ENCODE data around the gene NFKBIL1. TPM values are rescaled to one million over a fixed set of nuclear protein-coding genes. Genes with fewer than 3 reads are reported as not detected.

NFKBIL1 gene
- total and polyA plus RNA-seq, 10 of the 15 experiments (the other 5 are each of a cell fraction or from before 2014, with no cell fraction given), result 0.19 to 15.1 (median 7.0) TPM

GRCh38 chr6:31577579-31577966 lies 30.2 kb downstream of the NFKBIL1 start:
- Histone ChIP-seq H3K79me2 (ENCODE audit: control insufficient read depth, insufficient read depth, low read length) (peaks cover 87% of the 10 kb centered on the region), H3K4me2 (ENCODE audit: control insufficient read depth, insufficient read depth) (peak overlapping the region; percentile 84), H3K9ac (ENCODE audit: control insufficient read depth, insufficient read depth, low read length) (peak overlapping the region; percentile 82), H3K27me3 (replicated peaks in 1 of 2; ENCODE audit: control insufficient read depth in 2 of 2, insufficient read depth in 2 of 2, low read length in 1 of 2) (no peaks in the 10 kb centered on the region), H3K4me3 (peak overlapping the region; percentile 91), H4K20me1 (ENCODE audit: control insufficient read depth, insufficient read depth) (no peaks in the 10 kb centered on the region), H3K4me1 (ENCODE audit: control insufficient read depth, insufficient read depth, low read length) (peaks cover 50% of the 10 kb centered on the region), H2AFZ (ENCODE audit: control insufficient read depth, low read depth, low read length) (no peak overlapping the region), H3K9me3 (replicated peaks; ENCODE audit: control insufficient read depth, insufficient read depth, low read length) (no peaks in the 10 kb centered on the region), H3K27ac (ENCODE audit: control insufficient read depth, insufficient read depth) (peak overlapping the region; percentile 96), H3K36me3 (ENCODE audit: control insufficient read depth in 2 of 2, insufficient read depth in 2 of 2, low read length in 1 of 2) (peaks cover 0 to 7% of the 10 kb centered on the region in 2 experiments; a peak in 2 of 4 replicates)
- ChIA-PET RAD21 (ENCODE audit: unreplicated experiment) (interaction anchor here (1.0 to 17.5 kb wide), 9 partner anchors 8 to 253 kb away, joined by 3 to 620 read pairs (median 7); partner anchors contain the start of genes ATP6V1G2, DDX39B, LST1 and NCR3), POLR2A (interaction anchor here (1.0 to 17.1 kb wide), 8 partner anchors 7 to 229 kb away, joined by 3 to 282 read pairs (median 90); partner anchors contain the start of genes ATP6V1G2, DDX39B, LSM2 and LST1), CTCF (interaction anchor here (1.3 to 31.0 kb wide), 3 partner anchors 15 to 45 kb away, joined by 3 to 2098 read pairs (median 789); partner anchors contain the start of genes ATP6V1G2, DDX39B, LST1 and LTA), SMC1A (ENCODE audit: uncharacterized antibody, unreplicated experiment) (interaction anchor here (5.1 to 45.5 kb wide), 3 partner anchors 7 to 23 kb away, joined by 56 to 1989 read pairs (median 523); partner anchors contain the start of genes ATP6V1G2, DDX39B, LST1 and LTA)
- BruUV-seq (replicated peaks), result no TSS peak
- ATAC-seq (no peak), DNase-seq (ENCODE audit: low read depth, low spot score) (no peak), FAIRE-seq (no peak)
- TF ChIP-seq PRDM15 (CRISPR knock-in tag; IDR thresholded peaks at IDR 0.05), result no peak
- 0 out of 2 replicates have a peak, but pooled peaks have one; percentile 7 for TF ChIP-seq POLR2AphosphoS2 (IDR thresholded peaks at IDR 0.05; ENCODE audit: low read depth, low read length)
- no peak for TF ChIP-seq CHD2 (IDR thresholded peaks at IDR 0.05; ENCODE audit: borderline replicate concordance, low read depth, low read length)
- no peak for TF ChIP-seq JUNB (IDR thresholded peaks at IDR 0.05)
- no peak for TF ChIP-seq ZZZ3 (IDR thresholded peaks at IDR 0.05; ENCODE audit: control insufficient read depth, insufficient read length, low read depth)
- no peak for TF ChIP-seq RELA (IDR thresholded peaks at IDR 0.05; ENCODE audit: borderline replicate concordance, partially characterized antibody)
- no peak for TF ChIP-seq RAD21 (IDR thresholded peaks at IDR 0.05; ENCODE audit: insufficient read depth, low read depth, low read length)
- TF ChIP-seq POLR2AphosphoS5 (IDR thresholded peaks at IDR 0.05; ENCODE audit: low read length), result peak; percentile 14; the same call in 1 of the 2 replicates
- TF ChIP-seq KDM1A (IDR thresholded peaks at IDR 0.05; ENCODE audit: borderline replicate concordance), result no peak
- in situ Hi-C loops (cut with MboI), result no loop called here
- intact Hi-C loops (cut with micrococcal nuclease; ENCODE audit: unreplicated experiment), result no loop called here
- WGBS (ENCODE audit: insufficient coverage, insufficient replicate concordance, low lambda C conversion rate, missing lambda C conversion rate), result 44% methylated on average over 3 of the region's 3 CpGs
